Kidney (tissue), 14 donors: ENCODE results near the gene MRS2. TPM values are rescaled to one million over a fixed set of nuclear protein-coding genes. Genes with fewer than 3 reads are reported as not detected.

Experiments used
- DNase-seq, 5 donors: peaks; one replicate each; pipeline ENCODE4 v3.0.0-alpha.2; 2013 to 2020
- FAIRE-seq: peaks from 2 replicates; lab custom pipeline; 2012; peaks lifted over from hg19 to GRCh38; lab: Jason Lieb, UNC
- H3K27ac ChIP-seq, 2 donors: one replicate each; pipeline ENCODE4 v1.7.0; 2013; ENCODE audit warnings: low read depth in 2 of 2, low read length in 2 of 2, inconsistent platforms in 1 of 2
- H3K27me3 ChIP-seq: one replicate; pipeline ENCODE4 v1.7.1; 2013; ENCODE audit warnings: low read length, inconsistent platforms; ENCODE audit not compliant: control insufficient read depth, insufficient read depth
- H3K36me3 ChIP-seq, 3 donors: one replicate each; pipeline versions ENCODE4 v1.7.0 to v1.7.1; 2013; ENCODE audit warnings: low read length in 3 of 3, control low read depth in 1 of 3, inconsistent platforms in 1 of 3; ENCODE audit not compliant: insufficient read depth in 3 of 3, control insufficient read depth in 2 of 3
- H3K4me1 ChIP-seq, 3 donors: one replicate each; pipeline versions ENCODE4 v1.7.0 to v1.7.1; 2013; ENCODE audit warnings: low read length in 3 of 3, inconsistent platforms in 1 of 3, low read depth in 1 of 3; ENCODE audit not compliant: control insufficient read depth in 2 of 3, insufficient read depth in 2 of 3
- H3K4me3 ChIP-seq, 3 donors: one replicate each; pipeline versions ENCODE4 v1.7.0 to v1.8.1; 2013; ENCODE audit warnings: low read length in 3 of 3, control low read depth in 1 of 3, inconsistent platforms in 1 of 3
- H3K9ac ChIP-seq, 3 donors: one replicate each; pipeline versions ENCODE4 v1.7.0 to v1.7.1; 2013; ENCODE audit warnings: low read length in 3 of 3, control low read depth in 1 of 3, inconsistent platforms in 1 of 3
- H3K9me3 ChIP-seq, 3 donors: one replicate each; pipeline versions ENCODE4 v1.7.0 to v1.7.1; 2013; ENCODE audit warnings: low read length in 3 of 3, control low read depth in 1 of 3, inconsistent platforms in 1 of 3; ENCODE audit not compliant: control insufficient read depth in 2 of 3, insufficient read depth in 1 of 3
- intact Hi-C: fragments of 100-400 bp; cut with DNase I; formaldehyde crosslinking; loops from one replicate; pipeline ENCODE4 v1.11.1; 2022
- polyA plus RNA-seq: library from polyadenylated mRNA; stranded (reverse); fragments of 350-450 nt; fragmentation: Illumina TruSeq; extraction: RNeasy Lipid Tissue Mini Kit (QIAGEN cat#74804); gene quantifications from one replicate; pipeline ENCODE4 v1.2.3, GENCODE V29; 2014; ENCODE audit warnings: low read depth, low replicate concordance; ENCODE audit not compliant: insufficient read depth
- total RNA-seq: library from RNA; stranded (reverse); fragmentation: NEBNext Ultra II Directional; extraction: Animal tissue kit (Norgen Biotek cat#: 25700); gene quantifications from one replicate; pipeline ENCODE4 v1.2.1, GENCODE V29; 2021
- TF ChIP-seq, protein P1 (sequence below): IDR thresholded peaks from 3 replicates; pipeline ENCODE4 v1.5.1; 2012; ENCODE audit warnings: mild to moderate bottlenecking, moderate library complexity, borderline replicate concordance; ENCODE audit not compliant: insufficient read depth; ENCODE audit errors: extremely low read depth
- donor health status: control.
- donor health status: control.
- donor health status: control.
- donor health status: control.
- donor health status: control.
- donor health status: DM: yes; HTN: yes; CAD: no.
- donor health status: Normal renal cell carcinoma (clear cell type).

Gene MRS2
- total and polyA plus RNA-seq, 2 donors from 2014 or later = 23.6 to 27.8 TPM

DNA sequence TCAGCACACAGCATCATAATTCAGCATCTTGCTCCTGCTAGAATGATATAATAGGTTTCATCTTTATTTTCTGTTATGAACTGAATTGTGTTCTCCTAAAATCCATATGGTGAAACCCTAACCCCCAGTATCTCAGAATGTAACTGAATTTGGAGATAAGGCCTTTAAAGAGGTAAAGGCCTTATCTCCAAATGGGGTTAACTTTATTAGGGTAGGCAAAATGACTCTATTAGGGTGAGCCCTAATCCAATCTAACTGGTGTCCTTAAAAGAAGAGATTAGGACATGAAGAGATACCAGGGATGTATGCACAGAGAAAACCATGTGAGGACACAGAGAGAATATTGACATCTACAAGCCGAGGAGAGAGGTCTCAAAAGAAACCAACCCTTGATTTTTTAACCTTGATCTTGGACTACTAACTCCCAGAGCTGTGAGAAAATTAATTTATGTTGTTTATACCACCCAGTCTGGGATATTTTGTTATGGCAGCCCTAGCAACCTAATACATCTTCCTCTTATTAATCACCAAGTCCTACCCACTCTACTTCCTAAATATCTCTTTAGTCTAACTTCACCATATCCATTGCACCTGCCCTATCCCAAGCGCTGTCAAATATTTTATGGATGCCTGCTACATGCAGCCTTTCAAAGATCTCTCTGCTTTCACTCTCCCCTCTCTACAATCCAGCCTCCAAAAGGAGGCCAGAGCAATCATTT lies 8.5 kb upstream of the MRS2 start:
- DNase-seq = no peak
- Histone ChIP-seq H3K9me3 (no peaks in the 10 kb centered on the region), H3K27me3 (no peaks in the 10 kb centered on the region), H3K27ac (no peak overlapping the region), H3K9ac (no peak overlapping the region), H3K4me3 (no peak overlapping the region), H3K4me1 (no peaks in the 10 kb centered on the region), H3K36me3 (no peaks in the 10 kb centered on the region)
- no peak for FAIRE-seq
- intact Hi-C loops = no loop called here
- TF ChIP-seq, protein P1, sequence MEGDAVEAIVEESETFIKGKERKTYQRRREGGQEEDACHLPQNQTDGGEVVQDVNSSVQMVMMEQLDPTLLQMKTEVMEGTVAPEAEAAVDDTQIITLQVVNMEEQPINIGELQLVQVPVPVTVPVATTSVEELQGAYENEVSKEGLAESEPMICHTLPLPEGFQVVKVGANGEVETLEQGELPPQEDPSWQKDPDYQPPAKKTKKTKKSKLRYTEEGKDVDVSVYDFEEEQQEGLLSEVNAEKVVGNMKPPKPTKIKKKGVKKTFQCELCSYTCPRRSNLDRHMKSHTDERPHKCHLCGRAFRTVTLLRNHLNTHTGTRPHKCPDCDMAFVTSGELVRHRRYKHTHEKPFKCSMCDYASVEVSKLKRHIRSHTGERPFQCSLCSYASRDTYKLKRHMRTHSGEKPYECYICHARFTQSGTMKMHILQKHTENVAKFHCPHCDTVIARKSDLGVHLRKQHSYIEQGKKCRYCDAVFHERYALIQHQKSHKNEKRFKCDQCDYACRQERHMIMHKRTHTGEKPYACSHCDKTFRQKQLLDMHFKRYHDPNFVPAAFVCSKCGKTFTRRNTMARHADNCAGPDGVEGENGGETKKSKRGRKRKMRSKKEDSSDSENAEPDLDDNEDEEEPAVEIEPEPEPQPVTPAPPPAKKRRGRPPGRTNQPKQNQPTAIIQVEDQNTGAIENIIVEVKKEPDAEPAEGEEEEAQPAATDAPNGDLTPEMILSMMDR = no peak

DNA sequence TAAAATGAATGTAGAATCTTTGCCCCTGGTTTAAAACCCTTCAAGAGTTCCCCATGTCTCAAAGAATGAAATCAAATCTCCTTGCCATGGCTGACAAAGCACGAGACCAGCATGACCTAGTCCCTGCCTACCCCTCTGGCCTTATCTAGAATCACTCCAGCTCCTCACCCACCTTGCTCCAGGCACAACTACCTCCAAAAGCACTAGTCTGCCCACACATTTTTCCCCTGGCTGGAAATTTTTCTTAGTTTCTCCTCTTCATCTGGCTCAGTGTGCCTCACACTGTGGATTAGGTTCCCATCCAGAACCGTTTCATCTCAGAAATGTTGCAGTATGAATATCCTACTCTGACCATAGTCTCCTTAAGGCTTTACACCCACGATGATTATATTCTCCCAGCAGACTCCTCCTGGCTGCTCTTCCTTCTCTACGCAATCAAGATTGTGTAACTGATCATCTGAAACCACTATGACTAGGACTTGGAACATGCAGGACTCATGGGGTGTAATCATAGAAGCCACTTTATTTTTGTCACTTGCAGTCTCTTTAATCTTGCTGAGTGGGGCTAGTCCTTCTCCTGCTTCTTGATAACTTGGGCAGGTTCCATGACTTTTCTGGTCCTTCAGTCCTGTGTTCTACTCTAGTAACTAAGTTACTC lies 7.8 kb upstream of the MRS2 start:
- Histone ChIP-seq H3K9me3 (no peaks in the 10 kb centered on the region), H3K9ac (no peak overlapping the region), H3K27ac (no peak overlapping the region), H3K4me3 (no peak overlapping the region), H3K4me1 (no peaks in the 10 kb centered on the region), H3K36me3 (no peaks in the 10 kb centered on the region), H3K27me3 (no peaks in the 10 kb centered on the region)
- intact Hi-C loops = no loop called here
- no peak for DNase-seq
- FAIRE-seq = no peak
- TF ChIP-seq, protein P1 = no peak

DNA sequence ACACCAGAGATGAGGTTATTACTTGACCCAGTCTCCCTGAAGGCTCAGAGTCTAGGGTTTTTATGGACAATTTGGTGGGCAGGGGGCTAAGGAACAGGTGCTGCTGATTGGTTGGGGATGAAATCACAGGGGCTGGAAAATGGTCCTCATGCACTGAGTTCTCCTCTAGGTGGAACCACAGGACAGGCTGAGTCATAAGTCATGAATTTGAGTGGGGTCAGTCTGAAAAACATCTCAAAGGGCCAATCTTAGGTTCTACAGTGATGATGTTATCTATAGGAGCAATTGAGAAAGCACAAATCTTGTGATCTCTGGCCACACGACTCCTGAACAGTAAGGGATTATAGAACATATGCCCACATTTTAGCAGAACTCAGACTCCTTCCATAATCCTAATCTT lies 5.9 kb upstream of the MRS2 start:
- no peak overlapping the region for H3K4me3 ChIP-seq
- H3K9ac ChIP-seq = no peak overlapping the region
- TF ChIP-seq, protein P1 = no peak
- no peaks in the 10 kb centered on the region for H3K36me3 ChIP-seq
- H3K9me3 ChIP-seq = no peaks in the 10 kb centered on the region
- intact Hi-C loops = no loop called here
- no peak overlapping the region for H3K27ac ChIP-seq
- H3K27me3 ChIP-seq = no peaks in the 10 kb centered on the region
- DNase-seq (no peak), FAIRE-seq (no peak)
- H3K4me1 ChIP-seq = no peaks in the 10 kb centered on the region
